HG03571 (cell line): ENCODE data around the gene CREG1.
A peak's percentile ranks its signal among the peaks of the same experiment; 100 is the strongest.
"Not testable (repeated sequence)": the region's sequence is repeated elsewhere in the genome, so short reads cannot be mapped to it uniquely, and the experiment has no call there.

Experiments used
- ATAC-seq: cut with Tn5 transposase; IDR thresholded peaks from one replicate; pipeline ENCODE4 v1.9.1; 2021; ENCODE audit not compliant: unreplicated experiment

The CREG1 gene

GRCh38 chr1:167553136-167554027 is at the start of gene CREG1:
Gene CREG1, minus strand, starts transcription at chr1:167553762.
- ATAC-seq, result peak; percentile 99

- ATAC-seq, result no peak
Measured at GRCh38 chr1:167602840-167603239, 49.3 kb upstream of the CREG1 start.

GRCh38 chr1:167601442-167602383 is 48.2 kb upstream of the CREG1 start:
- peak; percentile 47 for ATAC-seq

- ATAC-seq, result peak; percentile 53
Measured at GRCh38 chr1:167599957-167600581, 46.5 kb upstream of the CREG1 start.

GRCh38 chr1:167594822-167595221 is 41.3 kb upstream of the CREG1 start:
- no peak for ATAC-seq

- no peak for ATAC-seq
Measured at GRCh38 chr1:167593860-167594259, 40.3 kb upstream of the CREG1 start.

- no peak for ATAC-seq
Measured at GRCh38 chr1:167592475-167592874, 38.9 kb upstream of the CREG1 start.

- no peak for ATAC-seq
Measured at GRCh38 chr1:167588361-167588760, 34.8 kb upstream of the CREG1 start.

GRCh38 chr1:167587872-167588271 is 34.3 kb upstream of the CREG1 start:
- ATAC-seq, result no peak

GRCh38 chr1:167587342-167587741 is 33.8 kb upstream of the CREG1 start:
- no peak for ATAC-seq

GRCh38 chr1:167584581-167584980 is 31.0 kb upstream of the CREG1 start:
- ATAC-seq, result no peak

GRCh38 chr1:167582722-167583121 is 29.2 kb upstream of the CREG1 start:
- ATAC-seq, result no peak

- ATAC-seq, result no peak
Measured at GRCh38 chr1:167582064-167582463, 28.5 kb upstream of the CREG1 start.

GRCh38 chr1:167579986-167580385 is 26.4 kb upstream of the CREG1 start:
- ATAC-seq, result no peak

GRCh38 chr1:167578939-167579521 is 25.5 kb upstream of the CREG1 start:
- no peak for ATAC-seq

GRCh38 chr1:167575649-167576048 is 22.1 kb upstream of the CREG1 start:
- ATAC-seq, result no peak

GRCh38 chr1:167573035-167573434 is 19.5 kb upstream of the CREG1 start:
- no peak for ATAC-seq

- ATAC-seq, result not testable (repeated sequence)
Measured at GRCh38 chr1:167570712-167571111, 17.1 kb upstream of the CREG1 start.

- no peak for ATAC-seq
Measured at GRCh38 chr1:167567663-167568062, 14.1 kb upstream of the CREG1 start.

- ATAC-seq, result no peak
Measured at GRCh38 chr1:167566766-167567165, 13.2 kb upstream of the CREG1 start.

- no peak for ATAC-seq
Measured at GRCh38 chr1:167565922-167566321, 12.4 kb upstream of the CREG1 start.
